Activated CD8-positive, alpha-beta memory T cell treated with anti-CD3 and anti-CD28 coated beads for 48 hours (primary cell): ENCODE results near the gene COG4.
"Not testable (repeated sequence)": the region's sequence is repeated elsewhere in the genome, so short reads cannot be mapped to it uniquely, and the experiment has no call there.

Source experiments
- DNase-seq, 3 experiments: peaks; one replicate each; pipeline ENCODE4 v3.0.0-alpha.2; 2020; ENCODE audit warnings: low read depth in 2 of 3, low spot score in 2 of 3

The COG4 gene

GRCh38 chr16:70523076-70523742 lies at the start of gene COG4:
Gene COG4, minus strand, starts transcription at chr16:70523554. Its CDS starts 11 bp downstream, at chr16:70523543.
- peak; percentile 70 to 78 (median 75) for DNase-seq

GRCh38 chr16:70572926-70573270 lies 49.5 kb upstream of the COG4 start:
- DNase-seq, result no peak

- no peak for DNase-seq
Measured at GRCh38 chr16:70572050-70572925, 48.9 kb upstream of the COG4 start.

- no peak for DNase-seq
Measured at GRCh38 chr16:70571623-70572022, 48.3 kb upstream of the COG4 start.

GRCh38 chr16:70570967-70571570 lies 47.7 kb upstream of the COG4 start:
- DNase-seq, result no peak

- DNase-seq, result no peak
Measured at GRCh38 chr16:70569752-70570151, 46.4 kb upstream of the COG4 start.

- no peak for DNase-seq
Measured at GRCh38 chr16:70568601-70569237, 45.4 kb upstream of the COG4 start.

GRCh38 chr16:70565053-70565452 lies 41.7 kb upstream of the COG4 start:
- DNase-seq, result no peak

- no peak for DNase-seq
Measured at GRCh38 chr16:70563636-70564035, 40.3 kb upstream of the COG4 start.

- no peak for DNase-seq
Measured at GRCh38 chr16:70561623-70562022, 38.3 kb upstream of the COG4 start.

GRCh38 chr16:70556063-70556462 lies 32.7 kb upstream of the COG4 start:
- DNase-seq, result no peak

- no peak for DNase-seq
Measured at GRCh38 chr16:70553645-70554044, 30.3 kb upstream of the COG4 start.

GRCh38 chr16:70552675-70553074 lies 29.3 kb upstream of the COG4 start:
- no peak for DNase-seq

- no peak for DNase-seq
Measured at GRCh38 chr16:70551788-70552187, 28.4 kb upstream of the COG4 start.

GRCh38 chr16:70550082-70550481 lies 26.7 kb upstream of the COG4 start:
- no peak for DNase-seq

GRCh38 chr16:70548936-70549335 lies 25.6 kb upstream of the COG4 start:
- DNase-seq, result no peak

- DNase-seq, result no peak
Measured at GRCh38 chr16:70544548-70544947, 21.2 kb upstream of the COG4 start.

GRCh38 chr16:70540994-70541393 lies 17.6 kb upstream of the COG4 start:
- no peak for DNase-seq

GRCh38 chr16:70534971-70535370 lies 11.6 kb upstream of the COG4 start:
- no peak for DNase-seq

GRCh38 chr16:70529954-70530353 lies 6.6 kb upstream of the COG4 start:
- DNase-seq, result not testable (repeated sequence)

- no peak for DNase-seq
Measured at GRCh38 chr16:70529051-70529777, 5.9 kb upstream of the COG4 start.
